Smooth muscle cell (in vitro differentiated cells): Measurements from ENCODE around the gene ARL15. TPM values are rescaled to one million over a fixed set of nuclear protein-coding genes. Genes with fewer than 3 reads are reported as not detected.

Source experiments
- DNase-seq: peaks from one replicate; lab custom pipeline; 2025; ENCODE audit not compliant: unreplicated experiment; lab: John Stamatoyannopoulos, UW
- H2AFZ ChIP-seq: fragments of 200-600 bp; sonication (generic); 2 replicates; pipeline ENCODE4 v1.6.0; 2016; ENCODE audit warnings: antibody characterized with exemption, low read depth, mild to moderate bottlenecking
- H3F3A ChIP-seq: fragments of 200-600 bp; sonication (generic); 2 replicates; pipeline ENCODE4 v1.6.0; 2017; ENCODE audit warnings: antibody characterized with exemption, low read depth
- H3K27ac ChIP-seq: fragments of 200-600 bp; sonication (generic); 2 replicates; pipeline ENCODE4 v1.5.1; 2016; ENCODE audit warnings: low read depth, mild to moderate bottlenecking
- H3K27me3 ChIP-seq: fragments of 200-600 bp; sonication (generic); 2 replicates; pipeline ENCODE4 v1.6.1; 2016; ENCODE audit warnings: low read depth, mild to moderate bottlenecking
- H3K36me3 ChIP-seq: fragments of 200-600 bp; sonication (generic); 2 replicates; pipeline ENCODE4 v1.5.1; 2016; ENCODE audit warnings: low read depth
- H3K4me1 ChIP-seq: fragments of 200-600 bp; sonication (generic); 2 replicates; pipeline ENCODE4 v1.5.1; 2016; ENCODE audit warnings: low read depth
- H3K4me2 ChIP-seq: fragments of 200-600 bp; sonication (generic); 2 replicates; pipeline ENCODE4 v1.6.0; 2016; ENCODE audit warnings: mild to moderate bottlenecking
- H3K4me3 ChIP-seq: fragments of 200-600 bp; sonication (generic); 2 replicates; pipeline ENCODE4 v1.5.1; 2016; ENCODE audit warnings: mild to moderate bottlenecking
- H3K79me2 ChIP-seq: fragments of 200-600 bp; sonication (generic); 2 replicates; pipeline ENCODE4 v1.6.0; 2016; ENCODE audit warnings: low read depth, mild to moderate bottlenecking
- H3K9ac ChIP-seq: fragments of 200-600 bp; sonication (generic); 2 replicates; pipeline ENCODE4 v1.6.0; 2016; ENCODE audit warnings: low read depth
- H3K9me3 ChIP-seq: fragments of 200-600 bp; sonication (generic); replicated peaks from 2 replicates; pipeline ENCODE4 v1.5.1; 2016; ENCODE audit warnings: low read depth
- H4K20me1 ChIP-seq: fragments of 200-600 bp; sonication (generic); 2 replicates; pipeline ENCODE4 v1.6.0; 2016; ENCODE audit warnings: low read depth
- CTCF ChIP-seq: fragments of 200-600 bp; sonication (generic); IDR thresholded peaks from 2 replicates; pipeline ENCODE4 v1.5.1; 2017; ENCODE audit warnings: borderline replicate concordance, mild to moderate bottlenecking, antibody characterized with exemption; ENCODE audit not compliant: insufficient read depth, poor library complexity, severe bottlenecking
- WGBS: methylation state at CpG from one replicate; pipeline ENCODE4 v1.1.7; 2016; ENCODE audit warnings: low lambda C conversion rate; 5-methylcytosine and 5-hydroxymethylcytosine counted together
- polyA plus RNA-seq: library from polyadenylated mRNA; unstranded; fragments of >200 nt; fragmentation: Nextera tagmentation; extraction: Ambion mirVana; gene quantifications from 2 replicates; pipeline ENCODE4 v1.2.1, GENCODE V29; 2016
- total RNA-seq: library from RNA; depleted of rRNA; stranded (reverse); fragments of >200 nt; gene quantifications from 2 replicates; pipeline ENCODE4 v1.2.3, GENCODE V29; 2014

The ARL15 gene
- total and polyA plus RNA-seq, 2 experiments from 2014 or later = 9.8 to 51.1 TPM

GRCh38 chr5:54320256-54320655 is 9.9 kb upstream of the ARL15 start:
- no peak for TF ChIP-seq CTCF
- H3K4me2 ChIP-seq = no peak overlapping the region
- no peaks in the 10 kb centered on the region for H4K20me1 ChIP-seq
- H3K4me1 ChIP-seq = no peaks in the 10 kb centered on the region
- no peak overlapping the region for H2AFZ ChIP-seq
- no peaks in the 10 kb centered on the region for H3K36me3 ChIP-seq
- no peak overlapping the region for H3K27ac ChIP-seq
- no peak for DNase-seq
- no peaks in the 10 kb centered on the region for H3F3A ChIP-seq
- WGBS = 92% methylated on average over 1 of the region's 1 CpG
- no peaks in the 10 kb centered on the region for H3K9me3 ChIP-seq
- H3K9ac ChIP-seq = no peak overlapping the region
- H3K4me3 ChIP-seq = no peak overlapping the region
- H3K79me2 ChIP-seq = no peaks in the 10 kb centered on the region
- no peaks in the 10 kb centered on the region for H3K27me3 ChIP-seq

GRCh38 chr5:54317511-54318260 is 7.3 kb upstream of the ARL15 start:
- H3K79me2 ChIP-seq = no peaks in the 10 kb centered on the region
- H3K9ac ChIP-seq = no peak overlapping the region
- H3K9me3 ChIP-seq = no peaks in the 10 kb centered on the region
- TF ChIP-seq CTCF = no peak
- H2AFZ ChIP-seq = no peak overlapping the region
- H3K27ac ChIP-seq = no peak overlapping the region
- no peak overlapping the region for H3K4me2 ChIP-seq
- no peaks in the 10 kb centered on the region for H3K4me1 ChIP-seq
- no peaks in the 10 kb centered on the region for H3K36me3 ChIP-seq
- no peak overlapping the region for H3K4me3 ChIP-seq
- no peaks in the 10 kb centered on the region for H4K20me1 ChIP-seq
- DNase-seq = no peak
- WGBS = 91% methylated on average over 5 of the region's 5 CpGs
- H3F3A ChIP-seq = no peaks in the 10 kb centered on the region
- no peaks in the 10 kb centered on the region for H3K27me3 ChIP-seq

- 89% methylated on average over 5 of the region's 5 CpGs for WGBS
- no peaks in the 10 kb centered on the region for H3K36me3 ChIP-seq
- no peak overlapping the region for H2AFZ ChIP-seq
- H3K4me2 ChIP-seq = no peak overlapping the region
- no peaks in the 10 kb centered on the region for H3K27me3 ChIP-seq
- no peak for DNase-seq
- H3K4me1 ChIP-seq = peaks cover 3% of the 10 kb centered on the region
- H3K27ac ChIP-seq = no peak overlapping the region
- H3K79me2 ChIP-seq = no peaks in the 10 kb centered on the region
- H3K9ac ChIP-seq = no peak overlapping the region
- no peaks in the 10 kb centered on the region for H4K20me1 ChIP-seq
- TF ChIP-seq CTCF = no peak
- H3K9me3 ChIP-seq = no peaks in the 10 kb centered on the region
- no peaks in the 10 kb centered on the region for H3F3A ChIP-seq
- H3K4me3 ChIP-seq = no peak overlapping the region
Observed at GRCh38 chr5:54315736-54316528, 5.6 kb upstream of the ARL15 start.
